WTC11 (cell line): ENCODE results near the gene STRA6. TPM values are rescaled to one million over a fixed set of nuclear protein-coding genes. Genes with fewer than 3 reads are reported as not detected.

ENCODE experiments used
- ATAC-seq: fragments of 200-7000 bp; cut with Tn5 transposase; 2 replicates; pipeline ENCODE4 v1.10.0; 2021; ENCODE audit warnings: mild to moderate bottlenecking, moderate library complexity
- CTCF ChIA-PET: fragments of 300-600 bp; sonication (Branson Sonifier 250); formaldehyde crosslinking; loops from one replicate; lab custom pipeline; 2021; ENCODE audit warnings: antibody characterized with exemption; lab: Charles Lee
- POLR2A ChIA-PET: fragments of 350-600 bp; sonication (Branson Sonifier 250); formaldehyde crosslinking; loops from one replicate; lab custom pipeline; 2021; ENCODE audit warnings: antibody characterized with exemption; lab: Charles Lee
- DNase-seq: peaks from one replicate; pipeline ENCODE4 v3.0.0; 2021; ENCODE audit warnings: low spot score
- H3K27ac Mint-ChIP-seq: 2 replicates; pipeline ENCODE4 v1.8.0; 2021; ENCODE audit warnings: mixed read lengths
- H3K27me3 Mint-ChIP-seq: 2 replicates; pipeline ENCODE4 v1.8.0; 2021; ENCODE audit warnings: low read depth, mild to moderate bottlenecking, moderate library complexity, mixed read lengths
- H3K36me3 Mint-ChIP-seq: 2 replicates; pipeline ENCODE4 v1.8.0; 2021; ENCODE audit warnings: mixed read lengths
- H3K4me1 Mint-ChIP-seq: 2 replicates; pipeline ENCODE4 v1.8.0; 2022; ENCODE audit warnings: mixed read lengths
- H3K4me3 Mint-ChIP-seq: 2 replicates; pipeline ENCODE4 v1.8.0; 2021; ENCODE audit warnings: mild to moderate bottlenecking, moderate library complexity, mixed read lengths
- H3K9me3 Mint-ChIP-seq: 2 replicates; pipeline ENCODE4 v1.8.0; 2021; ENCODE audit warnings: mixed read lengths
- CREB1 ChIP-seq: sonication (generic); formaldehyde crosslinking; IDR thresholded peaks from 2 replicates; pipeline ENCODE4 v1.8.0; 2023; ENCODE audit warnings: mild to moderate bottlenecking, missing genetic modification reagents
- CREM ChIP-seq: sonication (generic); formaldehyde crosslinking; IDR thresholded peaks from 2 replicates; pipeline ENCODE4 v1.8.1; 2022; ENCODE audit warnings: mild to moderate bottlenecking, missing genetic modification reagents, moderate library complexity
- EMX1 ChIP-seq: fragments of 250-450 bp; sonication (Bioruptor Pico); IDR thresholded peaks from 2 replicates; pipeline ENCODE4 v1.8.0; 2021; ENCODE audit warnings: mild to moderate bottlenecking
- FOXJ3 ChIP-seq: sonication (generic); formaldehyde crosslinking; IDR thresholded peaks from 2 replicates; pipeline ENCODE4 v1.9.0; 2021; ENCODE audit warnings: missing genetic modification reagents, mild to moderate bottlenecking, borderline replicate concordance
- FOXP1 ChIP-seq: sonication (generic); formaldehyde crosslinking; IDR thresholded peaks from 2 replicates; pipeline ENCODE4 v1.8.0; 2022; ENCODE audit warnings: missing genetic modification reagents, mild to moderate bottlenecking, moderate library complexity, borderline replicate concordance
- GRHL2 ChIP-seq: fragments of 250-450 bp; sonication (Bioruptor Pico); IDR thresholded peaks from 2 replicates; pipeline ENCODE4 v1.8.0; 2022; ENCODE audit warnings: mild to moderate bottlenecking, moderate library complexity; ENCODE audit not compliant: insufficient replicate concordance, severe bottlenecking
- GTF2I ChIP-seq: fragments of 250-450 bp; sonication (Bioruptor Pico); conservative IDR thresholded peaks from 2 replicates; pipeline ENCODE4 v1.4.0; 2021; ENCODE audit warnings: mild to moderate bottlenecking
- IRF2 ChIP-seq: sonication (generic); formaldehyde crosslinking; IDR thresholded peaks from 2 replicates; pipeline ENCODE4 v1.8.0; 2022; ENCODE audit warnings: low read depth, missing genetic modification reagents, borderline replicate concordance
- JAZF1 ChIP-seq: fragments of 250-450 bp; sonication (Bioruptor Pico); IDR thresholded peaks from 2 replicates; pipeline ENCODE4 v1.9.0; 2021; ENCODE audit warnings: moderate library complexity, mild to moderate bottlenecking, inconsistent platforms
- MXD4 ChIP-seq: fragments of 250-450 bp; sonication (Bioruptor Pico); IDR thresholded peaks from 2 replicates; pipeline ENCODE4 v1.8.0; 2021; ENCODE audit warnings: mild to moderate bottlenecking, moderate library complexity, borderline replicate concordance
- NR2C2 ChIP-seq: sonication (generic); formaldehyde crosslinking; IDR thresholded peaks from 2 replicates; pipeline ENCODE4 v1.8.0; 2022; ENCODE audit warnings: mild to moderate bottlenecking, missing genetic modification reagents
- OVOL2 ChIP-seq: fragments of 250-450 bp; sonication (Bioruptor Pico); IDR thresholded peaks from 2 replicates; pipeline ENCODE4 v1.9.0; 2021; ENCODE audit warnings: mild to moderate bottlenecking, borderline replicate concordance
- SP1 ChIP-seq: sonication (generic); formaldehyde crosslinking; conservative IDR thresholded peaks from 2 replicates; pipeline ENCODE4 v1.8.1; 2022; ENCODE audit warnings: missing genetic modification reagents
- STAT6 ChIP-seq: sonication (generic); formaldehyde crosslinking; conservative IDR thresholded peaks from 2 replicates; pipeline ENCODE4 v1.8.1; 2023; ENCODE audit warnings: mild to moderate bottlenecking, low read depth, missing genetic modification reagents, moderate library complexity
- TCF7 ChIP-seq: sonication (generic); formaldehyde crosslinking; IDR thresholded peaks from 2 replicates; pipeline ENCODE4 v1.8.0; 2022; ENCODE audit warnings: mild to moderate bottlenecking, low read depth, missing genetic modification reagents, moderate library complexity
- TEAD4 ChIP-seq: sonication (generic); formaldehyde crosslinking; IDR thresholded peaks from 2 replicates; pipeline ENCODE4 v1.8.0; 2022; ENCODE audit warnings: mild to moderate bottlenecking, missing genetic modification reagents
- USF1 ChIP-seq: sonication (generic); formaldehyde crosslinking; IDR thresholded peaks from 2 replicates; pipeline ENCODE4 v1.8.0; 2022; ENCODE audit warnings: mild to moderate bottlenecking, missing genetic modification reagents
- USF2 ChIP-seq: sonication (generic); formaldehyde crosslinking; IDR thresholded peaks from 2 replicates; pipeline ENCODE4 v1.8.1; 2023; ENCODE audit warnings: mild to moderate bottlenecking, missing genetic modification reagents, moderate library complexity
- ZBTB21 ChIP-seq: sonication (generic); formaldehyde crosslinking; IDR thresholded peaks from 2 replicates; pipeline ENCODE4 v1.8.1; 2023; ENCODE audit warnings: mild to moderate bottlenecking, missing genetic modification reagents, borderline replicate concordance
- ZBTB43 ChIP-seq: sonication (generic); formaldehyde crosslinking; IDR thresholded peaks from 2 replicates; pipeline ENCODE4 v1.8.1; 2023; ENCODE audit warnings: mild to moderate bottlenecking, missing genetic modification reagents
- ZNF281 ChIP-seq: sonication (generic); formaldehyde crosslinking; IDR thresholded peaks from 2 replicates; pipeline ENCODE4 v1.8.0; 2023; ENCODE audit warnings: mild to moderate bottlenecking, missing genetic modification reagents
- ZNF416 ChIP-seq: fragments of 250-450 bp; sonication (Bioruptor Pico); IDR thresholded peaks from 2 replicates; pipeline ENCODE4 v1.9.0; 2021; ENCODE audit warnings: mild to moderate bottlenecking, inconsistent platforms
- ZNF532 ChIP-seq: fragments of 250-450 bp; sonication (Bioruptor Pico); IDR thresholded peaks from 2 replicates; pipeline ENCODE4 v1.9.0; 2021; ENCODE audit warnings: mild to moderate bottlenecking, borderline replicate concordance
- ZNF671 ChIP-seq: fragments of 250-450 bp; sonication (Bioruptor Pico); IDR thresholded peaks from 2 replicates; pipeline ENCODE4 v1.8.0; 2021; ENCODE audit warnings: mild to moderate bottlenecking
- total RNA-seq: library from RNA; stranded (reverse); gene quantifications from 3 replicates; pipeline ENCODE4 v1.2.3, GENCODE V29; 2021

STRA6 gene
- total RNA-seq, 1 experiment from 2014 or later, result 23.2 TPM

- DNase-seq (no peak), ATAC-seq (no peak)
- no peak overlapping the region for H3K4me3 Mint-ChIP-seq
- no peaks in the 10 kb centered on the region for H3K9me3 Mint-ChIP-seq
- peaks cover 85% of the 10 kb centered on the region for H3K4me1 Mint-ChIP-seq
- no peak for TF ChIP-seq ZBTB43 (CRISPR knock-in tag)
- no peak for TF ChIP-seq SP1
- no peak for TF ChIP-seq ZNF671 (CRISPR knock-in tag)
- TF ChIP-seq ZNF416, result no peak
- no peak for TF ChIP-seq TCF7 (CRISPR knock-in tag)
- TF ChIP-seq NR2C2 (CRISPR knock-in tag), result no peak
- TF ChIP-seq IRF2 (CRISPR knock-in tag), result no peak
- TF ChIP-seq FOXJ3 (CRISPR knock-in tag), result no peak
- no peak for TF ChIP-seq OVOL2 (CRISPR knock-in tag)
- TF ChIP-seq STAT6, result no peak
- TF ChIP-seq CREB1 (CRISPR knock-in tag), result no peak
- no peak for TF ChIP-seq ZNF532
- TF ChIP-seq GTF2I (CRISPR knock-in tag), result no peak
- no peak for TF ChIP-seq JAZF1 (CRISPR knock-in tag)
- TF ChIP-seq USF2 (CRISPR knock-in tag), result no peak
- no peak overlapping the region for H3K27ac Mint-ChIP-seq
- ChIA-PET POLR2A (no interaction called here), CTCF (interaction anchor here (0.6 kb wide), 1 partner anchor 278 kb away, joined by 3 read pairs; no protein-coding TSS in a partner anchor)
- peaks cover 24% of the 10 kb centered on the region for H3K27me3 Mint-ChIP-seq
- peaks cover 1% of the 10 kb centered on the region; the same call in 1 of the 2 replicates for H3K36me3 Mint-ChIP-seq
Measured at GRCh38 chr15:74205582-74205947, 3.0 kb upstream of the STRA6 start.

- DNase-seq (peak; percentile 45), ATAC-seq (peak; percentile 19)
- CTCF ChIA-PET, result interaction anchor here (0.7 to 5.7 kb wide), 15 partner anchors 11 to 167 kb away, joined by 4 to 78 read pairs (median 9); no protein-coding TSS in a partner anchor
- peak overlapping the region; percentile 80 for H3K4me3 Mint-ChIP-seq
- 0 out of 2 replicates have a peak, but pooled peaks cover 3% of the 10 kb centered on the region for H3K36me3 Mint-ChIP-seq
- H3K27ac Mint-ChIP-seq, result peak overlapping the region; percentile 78; the same call in 1 of the 2 replicates
- POLR2A ChIA-PET, result interaction anchor here (0.7 to 1.3 kb wide), 2 partner anchors 68 to 88 kb away, joined by 3 read pairs; no protein-coding TSS in a partner anchor
- peaks cover 19% of the 10 kb centered on the region for H3K27me3 Mint-ChIP-seq
- H3K4me1 Mint-ChIP-seq, result peaks cover 80% of the 10 kb centered on the region
- no peaks in the 10 kb centered on the region for H3K9me3 Mint-ChIP-seq
- no peak for TF ChIP-seq ZNF281 (CRISPR knock-in tag)
- no peak for TF ChIP-seq EMX1 (CRISPR knock-in tag)
- TF ChIP-seq GRHL2, result no peak
- TF ChIP-seq FOXP1 (CRISPR knock-in tag), result no peak
- no peak for TF ChIP-seq MXD4 (CRISPR knock-in tag)
- TF ChIP-seq TEAD4, result no peak
- no peak for TF ChIP-seq CREM (CRISPR knock-in tag)
- no peak for TF ChIP-seq USF1 (CRISPR knock-in tag)
- TF ChIP-seq CREB1 (CRISPR knock-in tag), result no peak
- TF ChIP-seq ZBTB21 (CRISPR knock-in tag), result 0 out of 2 replicates have a peak, but pooled peaks have one; percentile 45
Measured at GRCh38 chr15:74203914-74204431, 1.4 kb upstream of the STRA6 start.
